Osteocyte (in vitro differentiated cells): ENCODE results near the gene SKIDA1. TPM values are rescaled to one million over a fixed set of nuclear protein-coding genes. Genes with fewer than 3 reads are reported as not detected.

Experiments used
- DNase-seq: peaks from one replicate; pipeline ENCODE4 v3.0.0; 2021; ENCODE audit warnings: mixed read lengths; ENCODE audit not compliant: unreplicated experiment; ENCODE audit errors: extremely low spot score
- H3K27ac Mint-ChIP-seq: one replicate; pipeline ENCODE4 v1.8.0; 2021; ENCODE audit warnings: mild to moderate bottlenecking, mixed read lengths; ENCODE audit not compliant: unreplicated experiment
- H3K27me3 Mint-ChIP-seq: one replicate; pipeline ENCODE4 v1.8.0; 2021; ENCODE audit warnings: mixed read lengths; ENCODE audit not compliant: unreplicated experiment
- H3K36me3 Mint-ChIP-seq: one replicate; pipeline ENCODE4 v1.8.0; 2021; ENCODE audit warnings: mixed read lengths; ENCODE audit not compliant: unreplicated experiment
- H3K4me1 Mint-ChIP-seq: one replicate; pipeline ENCODE4 v1.8.0; 2021; ENCODE audit warnings: mixed read lengths; ENCODE audit not compliant: unreplicated experiment
- H3K4me3 Mint-ChIP-seq: one replicate; pipeline ENCODE4 v1.8.0; 2021; ENCODE audit warnings: mild to moderate bottlenecking, moderate library complexity, mixed read lengths; ENCODE audit not compliant: unreplicated experiment
- H3K9me3 Mint-ChIP-seq: one replicate; pipeline ENCODE4 v1.8.0; 2021; ENCODE audit warnings: mixed read lengths; ENCODE audit not compliant: unreplicated experiment
- total RNA-seq: library from RNA; stranded (reverse); gene quantifications from 2 replicates; pipeline ENCODE4 v1.2.1, GENCODE V29; 2021
- TF ChIP-seq, protein P1 (sequence below): fragments of 200-600 bp; sonication (generic); IDR thresholded peaks from 2 replicates; pipeline ENCODE4 v1.5.0; 2021; ENCODE audit warnings: antibody characterized with exemption, mild to moderate bottlenecking, moderate library complexity

Gene SKIDA1
- total RNA-seq, 1 donor from 2014 or later: 4.9 TPM

GRCh38 chr10:21524131-21524525 is 1.4 kb downstream of the SKIDA1 start:
- DNase-seq: no peak
- no peaks in the 10 kb centered on the region for H3K27me3 Mint-ChIP-seq
- H3K36me3 Mint-ChIP-seq: no peaks in the 10 kb centered on the region
- peak overlapping the region; percentile 96 for H3K27ac Mint-ChIP-seq
- TF ChIP-seq, protein P1, sequence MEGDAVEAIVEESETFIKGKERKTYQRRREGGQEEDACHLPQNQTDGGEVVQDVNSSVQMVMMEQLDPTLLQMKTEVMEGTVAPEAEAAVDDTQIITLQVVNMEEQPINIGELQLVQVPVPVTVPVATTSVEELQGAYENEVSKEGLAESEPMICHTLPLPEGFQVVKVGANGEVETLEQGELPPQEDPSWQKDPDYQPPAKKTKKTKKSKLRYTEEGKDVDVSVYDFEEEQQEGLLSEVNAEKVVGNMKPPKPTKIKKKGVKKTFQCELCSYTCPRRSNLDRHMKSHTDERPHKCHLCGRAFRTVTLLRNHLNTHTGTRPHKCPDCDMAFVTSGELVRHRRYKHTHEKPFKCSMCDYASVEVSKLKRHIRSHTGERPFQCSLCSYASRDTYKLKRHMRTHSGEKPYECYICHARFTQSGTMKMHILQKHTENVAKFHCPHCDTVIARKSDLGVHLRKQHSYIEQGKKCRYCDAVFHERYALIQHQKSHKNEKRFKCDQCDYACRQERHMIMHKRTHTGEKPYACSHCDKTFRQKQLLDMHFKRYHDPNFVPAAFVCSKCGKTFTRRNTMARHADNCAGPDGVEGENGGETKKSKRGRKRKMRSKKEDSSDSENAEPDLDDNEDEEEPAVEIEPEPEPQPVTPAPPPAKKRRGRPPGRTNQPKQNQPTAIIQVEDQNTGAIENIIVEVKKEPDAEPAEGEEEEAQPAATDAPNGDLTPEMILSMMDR: no peak
- peak overlapping the region; percentile 80 for H3K4me3 Mint-ChIP-seq
- no peaks in the 10 kb centered on the region for H3K9me3 Mint-ChIP-seq
- peaks cover 57% of the 10 kb centered on the region for H3K4me1 Mint-ChIP-seq

DNA sequence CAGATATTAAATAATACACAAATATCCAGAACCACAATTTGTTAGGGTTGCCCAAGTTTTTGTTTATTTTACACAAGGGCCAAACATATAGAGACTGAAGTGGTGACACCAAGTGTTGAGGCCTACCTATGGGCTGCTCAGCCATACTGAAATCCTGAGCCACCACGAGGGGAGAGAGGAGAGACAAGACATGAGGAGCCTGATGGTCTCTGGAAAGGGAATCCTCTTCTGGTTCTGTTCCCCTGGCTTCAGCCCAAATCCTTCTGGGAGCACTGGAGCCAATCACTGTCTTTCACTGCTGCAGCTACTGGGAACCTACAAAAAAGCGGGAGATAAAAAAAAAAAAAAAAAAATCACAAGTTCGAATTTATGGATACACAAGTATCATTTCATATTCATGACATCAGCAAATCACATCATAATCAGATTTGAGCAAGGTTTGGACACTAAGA is 1.9 kb downstream of the SKIDA1 start:
- Mint-ChIP-seq H3K27me3 (no peaks in the 10 kb centered on the region), H3K4me3 (peak overlapping the region; percentile 80), H3K9me3 (no peaks in the 10 kb centered on the region), H3K36me3 (no peaks in the 10 kb centered on the region), H3K4me1 (peaks cover 57% of the 10 kb centered on the region), H3K27ac (peak overlapping the region; percentile 96)
- TF ChIP-seq, protein P1: no peak
- DNase-seq: peak; percentile 30

GRCh38 chr10:21522631-21523406 is 2.7 kb downstream of the SKIDA1 start:
- peaks cover 60% of the 10 kb centered on the region for H3K4me1 Mint-ChIP-seq
- DNase-seq: no peak
- H3K4me3 Mint-ChIP-seq: no peak overlapping the region
- no peaks in the 10 kb centered on the region for H3K27me3 Mint-ChIP-seq
- TF ChIP-seq, protein P1: no peak
- H3K27ac Mint-ChIP-seq: peak overlapping the region; percentile 96
- H3K36me3 Mint-ChIP-seq: no peaks in the 10 kb centered on the region
- H3K9me3 Mint-ChIP-seq: no peaks in the 10 kb centered on the region

- peak overlapping the region; percentile 59 for H3K4me3 Mint-ChIP-seq
- H3K36me3 Mint-ChIP-seq: no peaks in the 10 kb centered on the region
- no peaks in the 10 kb centered on the region for H3K9me3 Mint-ChIP-seq
- DNase-seq: no peak
- peaks cover 60% of the 10 kb centered on the region for H3K4me1 Mint-ChIP-seq
- TF ChIP-seq, protein P1: no peak
- H3K27ac Mint-ChIP-seq: peak overlapping the region; percentile 96
- no peaks in the 10 kb centered on the region for H3K27me3 Mint-ChIP-seq
Measured at GRCh38 chr10:21521751-21522533, 3.5 kb downstream of the SKIDA1 start.

GRCh38 chr10:21520949-21521348 is 4.5 kb downstream of the SKIDA1 start:
- Mint-ChIP-seq H3K9me3 (no peaks in the 10 kb centered on the region), H3K36me3 (no peaks in the 10 kb centered on the region), H3K4me3 (peak overlapping the region; percentile 78), H3K27ac (peak overlapping the region; percentile 96), H3K27me3 (no peaks in the 10 kb centered on the region), H3K4me1 (peaks cover 60% of the 10 kb centered on the region)
- no peak for DNase-seq
- TF ChIP-seq, protein P1: no peak
